Transverse colon (tissue), 4 donors: Measurements from ENCODE around the gene MCF2. TPM values are rescaled to one million over a fixed set of nuclear protein-coding genes. Genes with fewer than 3 reads are reported as not detected.

Experiments used
- DNase-seq: peaks from one replicate; pipeline ENCODE4 v3.0.0-alpha.2; 2019
- H3K27ac ChIP-seq, 4 donors: fragments of 200-600 bp; sonication (generic); 2 replicates each; pipeline ENCODE4 v1.5.1; 2016 to 2018; ENCODE audit warnings: inconsistent platforms in 4 of 4
- H3K27me3 ChIP-seq: fragments of 200-600 bp; sonication (generic); 2 replicates; pipeline ENCODE4 v1.5.1; 2017; ENCODE audit warnings: inconsistent platforms
- H3K36me3 ChIP-seq, 4 donors: fragments of 200-600 bp; sonication (generic); 2 replicates each; pipeline ENCODE4 v1.5.1; 2017 to 2019; ENCODE audit warnings: inconsistent platforms in 4 of 4
- H3K4me1 ChIP-seq, 4 donors: fragments of 200-600 bp; sonication (generic); 2 replicates each; pipeline ENCODE4 v1.5.1; 2017 to 2020; ENCODE audit warnings: inconsistent platforms in 4 of 4
- H3K4me3 ChIP-seq, 4 donors: fragments of 200-600 bp; sonication (generic); 1 replicate in 1 of 4; 2 replicates in 3 of 4; pipeline versions ENCODE4 v1.5.1 to v1.6.1; 2017 to 2019; ENCODE audit warnings: inconsistent platforms in 4 of 4
- H3K9me3 ChIP-seq, 2 donors: fragments of 200-600 bp; sonication (generic); 2 replicates each; pipeline ENCODE4 v1.5.1; 2017 to 2019; ENCODE audit warnings: inconsistent platforms in 2 of 2
- CTCF ChIP-seq, 5 experiments: fragments of 200-600 bp in 3 of 5; fragments of 450-650 bp in 2 of 5; sonication (generic) in 3 of 5; IDR thresholded peaks; 1 replicate in 2 of 5; 2 replicates in 3 of 5; pipeline ENCODE4 v1.5.1; 2016 to 2017; ENCODE audit warnings: antibody characterized with exemption in 5 of 5, inconsistent platforms in 3 of 5, mild to moderate bottlenecking in 2 of 5, moderate library complexity in 1 of 5
- EP300 ChIP-seq: sonication (generic); formaldehyde crosslinking; IDR thresholded peaks from one replicate; pipeline ENCODE4 v1.6.1; 2017; ENCODE audit warnings: antibody characterized with exemption, low read depth
- POLR2A ChIP-seq: fragments of 450-650 bp; IDR thresholded peaks from one replicate; pipeline ENCODE4 v1.6.1; 2016; ENCODE audit warnings: antibody characterized with exemption, mild to moderate bottlenecking, moderate library complexity
- POLR2AphosphoS5 ChIP-seq, 3 donors: sonication (generic); formaldehyde crosslinking; IDR thresholded peaks; one replicate each; pipeline ENCODE4 v1.6.1; 2016; ENCODE audit warnings: antibody characterized with exemption in 3 of 3
- WGBS, 2 donors: methylation state at CpG; one replicate each; pipeline ENCODE4 v1.1.5; 2018; ENCODE audit warnings: low coverage in 1 of 2; 5-methylcytosine and 5-hydroxymethylcytosine counted together
- in situ Hi-C, 4 donors: fragments of 200-750 bp; cut with MboI; loops; one replicate each; pipeline versions ENCODE4 v1.15.0 to v1.15.1; 2017; ENCODE audit warnings: low sequenced_read_pairs in 3 of 4, low pct_ligation_motif_present in 1 of 4, low pct_unique_long_range_greater_than_20kb in 1 of 4
- intact Hi-C: fragments of 100-400 bp; cut with DNase I; formaldehyde crosslinking; loops from one replicate; pipeline ENCODE4 v1.15.1; 2023; ENCODE audit warnings: low total_unique reads
- total RNA-seq, 4 donors: library from RNA; depleted of rRNA; stranded (reverse); fragments of >200 nt; gene quantifications; one replicate each; pipeline ENCODE4 v1.1.0, GENCODE V29; 2016

MCF2 gene
- total RNA-seq, 4 donors from 2014 or later, result not detected

GRCh38 chrX:139639253-139639652 lies 68.7 kb downstream of the MCF2 start:
- in situ Hi-C loops, result no loop called here
- Histone ChIP-seq H3K4me3 (no peak overlapping the region), H3K9me3 (no peaks in the 10 kb centered on the region), H3K27me3 (no peaks in the 10 kb centered on the region), H3K27ac (no peak overlapping the region), H3K36me3 (no peaks in the 10 kb centered on the region), H3K4me1 (no peaks in the 10 kb centered on the region)
- TF ChIP-seq POLR2AphosphoS5 (IDR thresholded peaks at IDR 0.05) (no peak), EP300 (no peak), CTCF (IDR thresholded peaks at IDR 0.05) (no peak), POLR2A (no peak)
- intact Hi-C loops, result no loop called here
- DNase-seq, result no peak
- WGBS, 2 donors, result 76% methylated on average over 4 to 8 of the region's 8 CpGs

DNA sequence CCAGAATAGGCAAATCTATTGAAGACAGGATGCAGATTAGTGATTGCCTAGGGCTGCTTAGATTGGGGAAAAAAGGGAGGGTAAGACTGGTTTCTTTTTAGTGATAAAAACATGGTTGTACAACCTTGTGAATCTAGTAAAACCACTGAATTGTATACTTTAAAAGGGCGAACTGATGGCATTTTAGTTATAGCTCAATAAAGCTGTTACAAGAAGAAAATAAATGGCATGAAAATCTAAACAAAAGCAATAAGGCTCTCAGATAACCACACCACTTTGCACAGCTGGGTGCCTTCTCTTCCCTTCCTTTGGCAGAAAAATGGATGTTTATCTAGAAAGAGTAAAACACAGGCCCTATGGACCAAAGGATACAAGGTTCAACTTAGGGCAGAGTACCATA lies 107.9 kb downstream of the MCF2 start:
- Histone ChIP-seq H3K4me3 (no peak overlapping the region), H3K36me3 (no peaks in the 10 kb centered on the region), H3K4me1 (no peaks in the 10 kb centered on the region), H3K9me3 (no peaks in the 10 kb centered on the region), H3K27ac (no peak overlapping the region), H3K27me3 (no peaks in the 10 kb centered on the region)
- TF ChIP-seq POLR2A (no peak), EP300 (no peak), POLR2AphosphoS5 (IDR thresholded peaks at IDR 0.05) (no peak), CTCF (IDR thresholded peaks at IDR 0.05) (no peak)
- WGBS, 2 donors, result 40 to 53% methylated on average over 1 of the region's 1 CpG
- no peak for DNase-seq
- in situ Hi-C loops (no loop called here), intact Hi-C loops (no loop called here)

DNA sequence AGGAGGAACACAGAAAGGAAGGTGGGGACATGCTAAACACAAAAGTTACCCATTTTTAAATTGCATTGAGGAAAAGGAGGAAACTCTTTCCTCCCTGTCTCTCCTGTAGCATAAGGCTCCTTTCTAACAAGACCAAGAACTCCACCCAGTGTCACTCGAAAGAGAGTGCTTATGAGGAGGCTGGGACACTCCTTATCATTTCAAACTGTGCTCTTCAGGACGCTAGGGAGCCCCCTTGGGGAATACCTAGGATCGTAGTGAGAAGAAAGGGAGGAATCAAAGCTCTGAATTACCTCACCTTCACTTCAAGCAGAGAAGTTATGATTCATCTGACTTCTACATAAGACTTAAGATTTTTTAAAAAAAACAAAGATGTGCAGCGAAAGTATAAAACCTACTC lies 111.9 kb downstream of the MCF2 start:
- intact Hi-C loops (no loop called here), in situ Hi-C loops (no loop called here)
- WGBS, 2 donors, result 41 to 47% methylated on average over 3 to 4 of the region's 4 CpGs
- DNase-seq, result no peak
- Histone ChIP-seq H3K4me1 (no peaks in the 10 kb centered on the region), H3K4me3 (no peak overlapping the region), H3K27ac (no peak overlapping the region), H3K36me3 (no peaks in the 10 kb centered on the region), H3K27me3 (no peaks in the 10 kb centered on the region), H3K9me3 (no peaks in the 10 kb centered on the region)
- TF ChIP-seq POLR2AphosphoS5 (IDR thresholded peaks at IDR 0.05), result no peak
- no peak for TF ChIP-seq EP300
- no peak for TF ChIP-seq POLR2A

DNA sequence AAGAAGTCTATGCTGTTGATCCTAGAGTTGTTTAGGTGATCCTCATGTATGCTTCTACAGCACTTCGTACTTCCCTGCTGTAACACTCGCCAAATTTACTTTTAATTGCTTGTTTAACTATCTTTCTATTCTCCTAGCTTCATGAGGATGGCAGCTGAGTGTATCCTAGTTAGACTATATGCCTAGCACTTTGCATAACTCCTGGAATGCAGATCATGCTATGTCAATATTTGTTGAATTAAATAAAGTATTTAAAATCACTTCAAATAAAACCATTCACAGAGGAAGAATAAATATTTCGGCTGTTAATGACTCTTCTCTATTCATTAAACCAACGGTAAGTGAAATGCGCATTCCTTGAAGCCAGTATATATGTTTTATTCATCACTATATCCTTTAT lies 122.4 kb downstream of the MCF2 start:
- Histone ChIP-seq H3K4me3 (no peak overlapping the region), H3K27me3 (no peaks in the 10 kb centered on the region), H3K36me3 (no peaks in the 10 kb centered on the region), H3K27ac (no peak overlapping the region), H3K9me3 (no peaks in the 10 kb centered on the region), H3K4me1 (no peaks in the 10 kb centered on the region)
- intact Hi-C loops, result no loop called here
- 57 to 80% methylated on average over 1 to 5 of the region's 5 CpGs for WGBS, 2 donors
- in situ Hi-C loops, result no loop called here
- no peak for DNase-seq
- TF ChIP-seq POLR2A (no peak), CTCF (IDR thresholded peaks at IDR 0.05) (no peak), EP300 (no peak), POLR2AphosphoS5 (IDR thresholded peaks at IDR 0.05) (no peak)

GRCh38 chrX:139581068-139581467 lies 126.9 kb downstream of the MCF2 start:
- H3K4me1 ChIP-seq, result no peaks in the 10 kb centered on the region
- H3K4me3 ChIP-seq, result no peak overlapping the region
- H3K9me3 ChIP-seq, result no peaks in the 10 kb centered on the region
- TF ChIP-seq POLR2AphosphoS5 (IDR thresholded peaks at IDR 0.05) (no peak), EP300 (no peak), POLR2A (no peak), CTCF (IDR thresholded peaks at IDR 0.05) (no peak)
- H3K27ac ChIP-seq, result no peak overlapping the region
- 27% methylated on average over 4 of the region's 4 CpGs; no CpG with 5 or more reads in 1 of the 2 donors for WGBS, 2 donors
- in situ Hi-C loops, result no loop called here
- no peak for DNase-seq
- no peaks in the 10 kb centered on the region for H3K27me3 ChIP-seq
- intact Hi-C loops, result no loop called here
- no peaks in the 10 kb centered on the region for H3K36me3 ChIP-seq
